ENCODE results near the gene PLAU. TPM values are rescaled to one million over a fixed set of nuclear protein-coding genes. Genes with fewer than 3 reads are reported as not detected.
A peak's percentile ranks its signal among the peaks of the same experiment; 100 is the strongest.

Gene PLAU
- total and polyA plus RNA-seq, 9 of the 15 experiments (the other 6 are each of a cell fraction or from before 2014, with no cell fraction given) = 2.1 to 16.9 (median 3.3) TPM

DNA sequence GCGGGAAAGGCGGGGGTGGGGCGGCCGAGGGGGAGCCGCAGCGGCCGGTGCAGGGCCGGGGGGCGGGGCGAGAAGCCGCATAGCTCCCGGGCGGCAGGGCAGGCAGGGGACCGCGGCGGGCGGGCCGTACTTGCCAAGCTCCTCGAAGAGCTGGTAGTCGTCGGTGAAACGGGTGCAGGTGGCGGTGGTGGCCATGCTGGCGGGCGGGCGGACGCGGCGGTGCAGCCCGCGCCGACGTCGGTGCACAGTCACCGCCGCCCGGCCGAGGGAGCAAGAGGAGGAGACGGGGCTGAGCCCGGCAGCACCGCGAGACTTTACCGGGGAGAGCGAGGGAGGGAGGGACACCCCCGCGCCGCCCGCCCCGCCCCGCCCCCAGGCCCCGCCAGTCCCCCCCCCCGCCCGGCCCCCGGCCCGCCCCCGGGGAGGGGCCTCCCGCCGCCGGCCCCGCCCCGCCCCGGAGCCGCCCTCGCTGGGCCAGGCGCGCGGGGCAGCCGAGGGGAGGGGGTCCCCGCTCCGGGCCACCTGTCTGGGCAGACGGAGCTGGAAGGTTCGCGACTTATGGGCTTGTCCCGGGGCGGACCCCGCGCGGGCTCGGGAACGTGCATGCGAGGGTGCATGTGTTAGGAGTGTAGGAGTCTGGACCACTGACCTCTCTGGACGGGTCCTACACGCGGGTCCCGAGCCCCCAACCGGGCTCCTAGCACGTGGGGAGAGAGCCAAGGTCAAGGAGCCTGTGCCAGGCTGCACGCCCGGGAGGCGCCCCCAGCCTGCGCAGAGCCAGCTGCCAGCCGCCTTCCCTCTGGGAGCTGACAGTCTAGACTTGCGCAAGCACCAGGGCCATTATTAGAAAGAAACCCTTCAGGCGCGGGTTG, 36.4 kb upstream of the PLAU start, which contains the start of gene CAMK2G (continued):
- TF ChIP-seq ZNF121 (CRISPR knock-in tag; conservative IDR thresholded peaks at IDR 0.05) (no peak), HDGF (IDR thresholded peaks at IDR 0.05) (no peak), CEBPG (CRISPR knock-in tag; IDR thresholded peaks at IDR 0.05) (peak; percentile 95), CEBPG (tag; conservative IDR thresholded peaks at IDR 0.05 in 1 of 2, IDR thresholded peaks at IDR 0.05 in 1 of 2) (peak; percentile 88 to 98), PCBP1 (IDR thresholded peaks at IDR 0.05; ENCODE audit: low read depth, low read length, poor library complexity, severe bottlenecking) (peak; percentile 95), KDM1A (IDR thresholded peaks at IDR 0.05) (no peak), CHD4 (IDR thresholded peaks at IDR 0.05; ENCODE audit: insufficient read depth, insufficient replicate concordance, low read depth, low read length, poor library complexity, severe bottlenecking) (peak; percentile 61), POLR2G (IDR thresholded peaks at IDR 0.05; ENCODE audit: low read depth, low read length) (peak; percentile 93), ZC3H8 (IDR thresholded peaks at IDR 0.05) (no peak)
- TF ChIP-seq, protein P1, sequence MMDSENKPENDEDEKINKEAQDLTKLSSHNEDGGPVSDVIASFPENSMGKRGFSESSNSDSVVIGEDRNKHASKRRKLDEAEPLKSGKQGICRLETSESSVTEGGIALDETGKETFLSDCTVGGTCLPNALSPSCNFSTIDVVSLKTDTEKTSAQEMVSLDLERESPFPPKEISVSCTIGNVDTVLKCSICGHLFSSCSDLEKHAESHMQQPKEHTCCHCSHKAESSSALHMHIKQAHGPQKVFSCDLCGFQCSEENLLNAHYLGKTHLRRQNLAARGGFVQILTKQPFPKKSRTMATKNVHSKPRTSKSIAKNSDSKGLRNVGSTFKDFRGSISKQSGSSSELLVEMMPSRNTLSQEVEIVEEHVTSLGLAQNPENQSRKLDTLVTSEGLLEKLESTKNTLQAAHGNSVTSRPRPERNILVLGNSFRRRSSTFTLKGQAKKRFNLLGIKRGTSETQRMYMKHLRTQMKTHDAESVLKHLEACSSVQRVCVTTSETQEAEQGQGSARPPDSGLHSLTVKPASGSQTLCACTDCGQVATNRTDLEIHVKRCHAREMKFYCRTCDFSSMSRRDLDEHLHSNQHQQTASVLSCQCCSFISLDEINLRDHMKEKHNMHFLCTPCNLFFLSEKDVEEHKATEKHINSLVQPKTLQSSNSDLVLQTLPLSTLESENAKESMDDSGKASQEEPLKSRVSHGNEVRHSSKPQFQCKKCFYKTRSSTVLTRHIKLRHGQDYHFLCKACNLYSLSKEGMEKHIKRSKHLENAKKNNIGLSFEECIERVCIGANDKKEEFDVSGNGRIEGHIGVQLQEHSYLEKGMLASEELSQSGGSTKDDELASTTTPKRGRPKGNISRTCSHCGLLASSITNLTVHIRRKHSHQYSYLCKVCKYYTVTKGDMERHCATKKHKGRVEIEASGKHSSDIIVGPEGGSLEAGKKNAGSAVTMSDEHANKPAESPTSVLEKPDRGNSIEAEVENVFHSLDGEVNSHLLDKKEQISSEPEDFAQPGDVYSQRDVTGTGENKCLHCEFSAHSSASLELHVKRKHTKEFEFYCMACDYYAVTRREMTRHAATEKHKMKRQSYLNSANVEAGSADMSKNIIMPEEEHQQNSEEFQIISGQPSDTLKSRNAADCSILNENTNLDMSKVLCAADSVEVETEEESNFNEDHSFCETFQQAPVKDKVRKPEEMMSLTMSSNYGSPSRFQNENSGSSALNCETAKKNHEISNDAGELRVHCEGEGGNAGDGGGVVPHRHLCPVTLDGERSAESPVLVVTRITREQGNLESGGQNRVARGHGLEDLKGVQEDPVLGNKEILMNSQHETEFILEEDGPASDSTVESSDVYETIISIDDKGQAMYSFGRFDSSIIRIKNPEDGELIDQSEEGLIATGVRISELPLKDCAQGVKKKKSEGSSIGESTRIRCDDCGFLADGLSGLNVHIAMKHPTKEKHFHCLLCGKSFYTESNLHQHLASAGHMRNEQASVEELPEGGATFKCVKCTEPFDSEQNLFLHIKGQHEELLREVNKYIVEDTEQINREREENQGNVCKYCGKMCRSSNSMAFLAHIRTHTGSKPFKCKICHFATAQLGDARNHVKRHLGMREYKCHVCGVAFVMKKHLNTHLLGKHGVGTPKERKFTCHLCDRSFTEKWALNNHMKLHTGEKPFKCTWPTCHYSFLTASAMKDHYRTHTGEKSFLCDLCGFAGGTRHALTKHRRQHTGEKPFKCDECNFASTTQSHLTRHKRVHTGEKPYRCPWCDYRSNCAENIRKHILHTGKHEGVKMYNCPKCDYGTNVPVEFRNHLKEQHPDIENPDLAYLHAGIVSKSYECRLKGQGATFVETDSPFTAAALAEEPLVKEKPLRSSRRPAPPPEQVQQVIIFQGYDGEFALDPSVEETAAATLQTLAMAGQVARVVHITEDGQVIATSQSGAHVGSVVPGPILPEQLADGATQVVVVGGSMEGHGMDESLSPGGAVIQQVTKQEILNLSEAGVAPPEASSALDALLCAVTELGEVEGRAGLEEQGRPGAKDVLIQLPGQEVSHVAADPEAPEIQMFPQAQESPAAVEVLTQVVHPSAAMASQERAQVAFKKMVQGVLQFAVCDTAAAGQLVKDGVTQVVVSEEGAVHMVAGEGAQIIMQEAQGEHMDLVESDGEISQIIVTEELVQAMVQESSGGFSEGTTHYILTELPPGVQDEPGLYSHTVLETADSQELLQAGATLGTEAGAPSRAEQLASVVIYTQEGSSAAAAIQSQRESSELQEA (IDR thresholded peaks at IDR 0.05; ENCODE audit: low read depth) = no peak
- TF ChIP-seq, protein P2, sequence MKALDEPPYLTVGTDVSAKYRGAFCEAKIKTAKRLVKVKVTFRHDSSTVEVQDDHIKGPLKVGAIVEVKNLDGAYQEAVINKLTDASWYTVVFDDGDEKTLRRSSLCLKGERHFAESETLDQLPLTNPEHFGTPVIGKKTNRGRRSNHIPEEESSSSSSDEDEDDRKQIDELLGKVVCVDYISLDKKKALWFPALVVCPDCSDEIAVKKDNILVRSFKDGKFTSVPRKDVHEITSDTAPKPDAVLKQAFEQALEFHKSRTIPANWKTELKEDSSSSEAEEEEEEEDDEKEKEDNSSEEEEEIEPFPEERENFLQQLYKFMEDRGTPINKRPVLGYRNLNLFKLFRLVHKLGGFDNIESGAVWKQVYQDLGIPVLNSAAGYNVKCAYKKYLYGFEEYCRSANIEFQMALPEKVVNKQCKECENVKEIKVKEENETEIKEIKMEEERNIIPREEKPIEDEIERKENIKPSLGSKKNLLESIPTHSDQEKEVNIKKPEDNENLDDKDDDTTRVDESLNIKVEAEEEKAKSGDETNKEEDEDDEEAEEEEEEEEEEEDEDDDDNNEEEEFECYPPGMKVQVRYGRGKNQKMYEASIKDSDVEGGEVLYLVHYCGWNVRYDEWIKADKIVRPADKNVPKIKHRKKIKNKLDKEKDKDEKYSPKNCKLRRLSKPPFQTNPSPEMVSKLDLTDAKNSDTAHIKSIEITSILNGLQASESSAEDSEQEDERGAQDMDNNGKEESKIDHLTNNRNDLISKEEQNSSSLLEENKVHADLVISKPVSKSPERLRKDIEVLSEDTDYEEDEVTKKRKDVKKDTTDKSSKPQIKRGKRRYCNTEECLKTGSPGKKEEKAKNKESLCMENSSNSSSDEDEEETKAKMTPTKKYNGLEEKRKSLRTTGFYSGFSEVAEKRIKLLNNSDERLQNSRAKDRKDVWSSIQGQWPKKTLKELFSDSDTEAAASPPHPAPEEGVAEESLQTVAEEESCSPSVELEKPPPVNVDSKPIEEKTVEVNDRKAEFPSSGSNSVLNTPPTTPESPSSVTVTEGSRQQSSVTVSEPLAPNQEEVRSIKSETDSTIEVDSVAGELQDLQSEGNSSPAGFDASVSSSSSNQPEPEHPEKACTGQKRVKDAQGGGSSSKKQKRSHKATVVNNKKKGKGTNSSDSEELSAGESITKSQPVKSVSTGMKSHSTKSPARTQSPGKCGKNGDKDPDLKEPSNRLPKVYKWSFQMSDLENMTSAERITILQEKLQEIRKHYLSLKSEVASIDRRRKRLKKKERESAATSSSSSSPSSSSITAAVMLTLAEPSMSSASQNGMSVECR (CRISPR knock-in tag; IDR thresholded peaks at IDR 0.05) = peak; percentile 77
- TF ChIP-seq, protein P3, sequence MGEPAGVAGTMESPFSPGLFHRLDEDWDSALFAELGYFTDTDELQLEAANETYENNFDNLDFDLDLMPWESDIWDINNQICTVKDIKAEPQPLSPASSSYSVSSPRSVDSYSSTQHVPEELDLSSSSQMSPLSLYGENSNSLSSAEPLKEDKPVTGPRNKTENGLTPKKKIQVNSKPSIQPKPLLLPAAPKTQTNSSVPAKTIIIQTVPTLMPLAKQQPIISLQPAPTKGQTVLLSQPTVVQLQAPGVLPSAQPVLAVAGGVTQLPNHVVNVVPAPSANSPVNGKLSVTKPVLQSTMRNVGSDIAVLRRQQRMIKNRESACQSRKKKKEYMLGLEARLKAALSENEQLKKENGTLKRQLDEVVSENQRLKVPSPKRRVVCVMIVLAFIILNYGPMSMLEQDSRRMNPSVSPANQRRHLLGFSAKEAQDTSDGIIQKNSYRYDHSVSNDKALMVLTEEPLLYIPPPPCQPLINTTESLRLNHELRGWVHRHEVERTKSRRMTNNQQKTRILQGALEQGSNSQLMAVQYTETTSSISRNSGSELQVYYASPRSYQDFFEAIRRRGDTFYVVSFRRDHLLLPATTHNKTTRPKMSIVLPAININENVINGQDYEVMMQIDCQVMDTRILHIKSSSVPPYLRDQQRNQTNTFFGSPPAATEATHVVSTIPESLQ (CRISPR knock-in tag; IDR thresholded peaks at IDR 0.05) = no peak

Data from K562 (cell line).